TTC549 (cell line): ENCODE data around the gene SLC44A4.
"Not testable (repeated sequence)": the region's sequence is repeated elsewhere in the genome, so short reads cannot be mapped to it uniquely, and the experiment has no call there.

Experiments
- FAIRE-seq: peaks from 2 replicates; lab custom pipeline; 2012; peaks lifted over from hg19 to GRCh38; lab: Jason Lieb, UNC

The SLC44A4 gene

DNA sequence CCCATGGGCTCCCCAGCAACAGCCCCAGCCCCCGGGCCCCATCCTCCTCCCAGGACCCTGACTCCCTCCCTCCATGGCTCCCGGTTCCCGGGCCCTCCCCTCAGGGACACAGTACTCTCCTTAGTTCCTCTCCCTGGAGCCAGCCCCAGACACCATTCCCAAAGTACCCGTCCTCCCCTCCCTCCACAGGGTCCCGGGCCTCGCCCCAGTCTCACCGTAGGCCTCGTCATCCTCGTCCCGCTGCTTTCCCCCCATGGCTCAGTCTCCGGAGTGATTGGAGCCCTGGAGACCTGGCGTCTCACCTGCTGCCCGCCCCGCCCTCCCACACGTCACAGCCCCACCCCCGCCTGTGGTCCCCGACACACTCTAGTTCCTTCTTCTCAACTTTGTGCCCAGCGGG, at the start of gene SLC44A4:
Gene SLC44A4, minus strand, starts transcription at position 272 of the 400 bp plus-strand sequence. Its CDS starts 17 bp downstream, at position 255.
- no peak for FAIRE-seq

- no peak for FAIRE-seq
Measured at GRCh38 chr6:31928672-31928939, 49.8 kb upstream of the SLC44A4 start.

DNA sequence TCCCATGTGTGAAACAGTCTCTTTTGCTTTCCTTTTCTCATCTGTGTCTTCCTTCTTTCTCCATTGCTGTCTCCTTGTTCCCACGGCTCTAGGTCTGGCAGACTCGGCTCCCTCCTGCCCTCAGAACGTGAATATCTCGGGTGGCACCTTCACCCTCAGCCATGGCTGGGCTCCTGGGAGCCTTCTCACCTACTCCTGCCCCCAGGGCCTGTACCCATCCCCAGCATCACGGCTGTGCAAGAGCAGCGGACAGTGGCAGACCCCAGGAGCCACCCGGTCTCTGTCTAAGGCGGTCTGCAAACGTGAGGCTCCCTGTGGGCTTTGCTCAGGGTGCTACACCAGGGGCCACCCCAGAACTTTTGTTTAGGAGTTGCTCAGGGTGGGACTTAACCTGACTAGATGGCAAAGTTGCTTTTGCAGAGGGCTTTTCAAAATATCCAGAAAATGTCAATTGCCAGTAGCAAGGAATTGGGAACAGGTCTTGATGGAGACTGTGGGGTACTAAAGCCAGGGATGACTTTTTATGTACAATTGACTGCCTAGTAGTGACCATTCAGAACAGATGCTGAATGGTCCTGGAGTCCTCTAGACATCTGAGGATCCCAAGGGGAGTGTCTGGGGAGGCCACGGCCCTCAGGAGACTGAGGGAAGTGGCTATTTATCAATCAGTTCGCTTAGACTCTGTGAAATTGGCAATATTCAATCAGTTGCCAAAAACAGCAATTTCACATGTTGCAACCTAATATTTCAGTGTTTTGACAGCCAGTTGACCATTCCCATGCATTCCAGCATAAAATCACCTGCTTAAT, 49.3 kb upstream of the SLC44A4 start:
- no peak for FAIRE-seq

GRCh38 chr6:31927242-31927862, 48.6 kb upstream of the SLC44A4 start, which contains the start of gene C2:
Gene C2, plus strand, starts transcription at chr6:31927717. Its CDS starts 36 bp downstream, at chr6:31927753.
- FAIRE-seq, result no peak

- no peak for FAIRE-seq
Measured at GRCh38 chr6:31922942-31923341, 44.1 kb upstream of the SLC44A4 start.

DNA sequence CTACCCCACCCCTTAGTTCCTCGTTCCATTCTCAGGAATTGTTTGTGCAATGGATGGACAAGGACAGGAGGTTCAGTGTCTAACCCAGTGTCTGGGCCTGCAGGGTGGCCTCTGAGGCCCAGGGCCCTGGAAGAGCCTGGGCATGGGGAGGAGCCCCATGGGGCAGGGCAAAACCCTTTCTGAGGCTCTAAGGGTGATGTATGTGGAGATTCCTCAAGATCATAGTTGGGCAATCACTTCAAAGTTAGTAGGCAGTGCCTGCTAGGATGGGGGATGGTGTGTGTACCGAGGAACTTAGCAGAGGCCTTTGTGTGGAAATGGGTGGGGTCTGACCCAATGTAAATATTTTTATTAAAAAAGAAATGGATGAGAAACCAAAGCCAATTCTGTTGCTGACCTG, 42.0 kb upstream of the SLC44A4 start:
- no peak for FAIRE-seq

GRCh38 chr6:31919624-31920303, 41.0 kb upstream of the SLC44A4 start:
- FAIRE-seq, result no peak

DNA sequence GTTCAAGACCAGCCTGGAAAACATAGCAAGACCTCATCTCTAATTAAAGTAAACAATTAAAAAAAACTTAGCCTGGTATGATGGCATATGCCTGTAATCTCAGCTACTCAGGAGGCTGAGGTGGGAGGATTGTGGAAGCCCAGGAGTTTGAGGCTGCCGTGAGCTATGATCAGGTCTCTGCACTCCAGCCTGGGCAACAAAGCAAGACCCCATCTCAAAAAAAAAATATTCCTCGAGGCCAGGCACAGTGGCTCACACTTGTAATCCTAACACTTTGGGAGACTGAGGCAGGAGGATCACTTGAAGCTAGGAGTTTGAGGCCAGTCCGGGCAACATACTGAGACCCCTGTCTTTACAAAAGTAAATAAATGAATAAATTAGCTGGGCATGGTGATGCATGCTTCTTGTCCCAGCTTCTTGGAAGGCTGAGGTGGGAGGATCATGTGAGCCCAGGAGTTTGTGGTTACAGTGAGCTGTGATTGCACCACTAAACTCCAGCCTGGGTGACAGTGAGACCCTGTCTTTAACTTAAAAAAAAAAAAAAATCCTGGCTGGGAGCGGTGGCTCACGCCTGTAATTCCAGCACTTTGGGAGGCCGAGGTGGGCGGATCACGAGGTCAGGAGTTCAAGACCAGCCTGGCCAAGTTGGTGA, 39.4 kb upstream of the SLC44A4 start:
- FAIRE-seq, result no peak

DNA sequence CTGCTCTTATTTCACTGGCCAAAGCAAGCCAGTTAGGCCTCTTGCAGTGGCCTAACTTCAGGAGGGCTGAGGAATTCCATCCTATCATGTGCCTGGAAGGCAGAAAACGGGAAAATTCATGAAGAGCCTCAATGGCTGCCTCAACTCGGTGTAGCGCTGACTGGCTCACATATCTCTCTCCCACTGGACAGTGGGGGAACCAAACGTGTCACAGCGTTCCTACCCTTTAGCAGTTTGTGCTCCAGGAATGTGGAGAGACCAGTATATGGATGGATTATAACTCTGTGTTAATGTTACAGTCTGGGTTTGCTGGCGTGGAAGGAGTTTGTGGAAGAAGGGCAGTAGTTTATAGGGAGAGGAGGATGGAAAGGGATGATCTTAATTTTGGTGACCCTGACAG, 37.0 kb upstream of the SLC44A4 start:
- no peak for FAIRE-seq

DNA sequence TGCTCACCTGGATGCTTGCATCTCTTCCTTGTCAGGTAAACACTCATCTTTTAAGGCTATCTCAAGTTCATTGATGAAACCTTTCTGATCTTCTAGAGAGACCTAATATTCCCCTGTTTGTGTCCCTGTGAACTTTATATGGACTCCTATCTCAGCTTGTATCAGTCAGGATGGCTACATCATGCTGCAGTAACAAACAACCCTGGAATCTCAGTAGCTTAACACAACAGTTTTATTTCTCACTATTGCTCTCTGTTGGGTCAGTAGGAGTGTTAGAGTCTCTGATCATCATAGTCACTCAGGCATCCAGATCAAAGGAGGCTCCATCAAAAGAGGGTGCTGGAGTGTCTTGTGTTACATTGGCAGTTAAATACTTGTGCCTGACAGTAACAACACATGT, 36.6 kb upstream of the SLC44A4 start:
- FAIRE-seq, result no peak

DNA sequence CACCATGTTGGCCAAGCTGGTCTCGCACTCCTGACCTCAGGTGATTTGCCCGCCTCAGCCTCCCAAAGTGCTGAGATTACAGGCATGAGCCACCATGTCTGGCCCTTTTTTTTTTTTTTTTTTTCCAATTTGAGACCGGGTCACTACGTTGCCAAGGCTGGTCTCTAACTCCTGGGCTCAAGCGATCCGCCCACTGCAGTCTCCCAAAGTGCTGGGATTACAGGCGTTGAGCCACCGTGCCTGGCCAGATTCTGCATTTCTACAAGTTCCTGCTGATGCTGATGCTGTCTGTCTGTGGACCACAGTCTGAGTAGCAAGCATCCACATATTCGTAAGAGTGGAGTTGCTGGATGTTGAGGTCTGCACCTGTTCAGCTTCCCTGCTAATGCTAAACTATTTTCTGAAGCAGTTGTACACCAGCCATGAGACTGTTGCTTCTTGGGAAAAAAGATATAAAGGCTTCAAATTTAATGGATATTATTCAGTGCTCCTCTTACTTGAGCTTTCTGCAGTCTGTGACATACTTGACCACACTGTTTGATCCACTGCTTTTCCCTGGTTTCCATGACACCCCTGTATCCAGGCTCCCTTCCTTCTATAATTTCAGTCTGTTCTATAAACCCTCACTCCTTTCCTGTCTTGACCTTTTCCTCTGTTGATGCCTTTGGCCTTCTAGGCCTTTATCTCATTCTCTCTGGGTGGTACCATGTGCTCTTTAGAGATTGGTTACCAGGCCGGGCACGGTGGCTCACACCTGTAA, 33.2 kb upstream of the SLC44A4 start:
- no peak for FAIRE-seq

DNA sequence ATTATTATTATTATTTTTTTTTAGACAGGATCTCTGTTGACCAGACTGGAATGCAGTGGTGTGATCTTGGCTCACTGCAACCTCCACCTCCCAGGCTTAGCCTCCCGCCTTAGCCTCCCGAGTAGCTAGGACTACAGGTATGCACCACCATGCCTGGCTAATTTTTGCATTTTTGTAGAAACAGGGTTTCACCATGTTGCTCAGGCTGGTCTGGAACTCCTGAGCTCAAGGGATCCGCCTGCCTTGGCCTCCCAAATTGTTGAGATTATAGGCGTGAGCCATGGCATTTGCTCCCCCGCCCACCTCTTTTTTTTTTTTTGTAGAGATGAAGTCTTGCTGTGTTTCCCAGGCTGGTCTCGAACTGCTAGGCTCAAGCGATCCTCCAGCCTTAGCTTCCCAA, 30.5 kb upstream of the SLC44A4 start:
- not testable (repeated sequence) for FAIRE-seq

DNA sequence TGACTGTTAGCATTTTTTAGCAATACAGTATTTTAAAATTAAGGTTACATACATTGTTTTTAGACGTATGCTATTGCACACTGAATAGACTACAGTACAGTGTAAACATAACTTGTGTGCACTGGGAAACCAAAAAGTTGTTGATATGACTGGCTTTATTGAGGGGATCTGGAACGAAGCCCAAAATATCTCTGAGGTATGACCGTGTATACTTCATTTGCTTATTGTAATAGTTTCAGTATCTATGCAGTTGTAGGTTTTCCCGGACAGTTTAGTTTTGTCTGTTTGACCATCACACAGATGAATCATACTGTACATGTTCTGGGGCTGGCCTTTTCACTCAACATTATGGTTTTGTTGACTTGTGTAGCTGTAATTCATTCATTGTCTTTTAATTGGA, 30.0 kb upstream of the SLC44A4 start:
- FAIRE-seq, result no peak

- not testable (repeated sequence) for FAIRE-seq
Measured at GRCh38 chr6:31908255-31908654, 29.5 kb upstream of the SLC44A4 start.

DNA sequence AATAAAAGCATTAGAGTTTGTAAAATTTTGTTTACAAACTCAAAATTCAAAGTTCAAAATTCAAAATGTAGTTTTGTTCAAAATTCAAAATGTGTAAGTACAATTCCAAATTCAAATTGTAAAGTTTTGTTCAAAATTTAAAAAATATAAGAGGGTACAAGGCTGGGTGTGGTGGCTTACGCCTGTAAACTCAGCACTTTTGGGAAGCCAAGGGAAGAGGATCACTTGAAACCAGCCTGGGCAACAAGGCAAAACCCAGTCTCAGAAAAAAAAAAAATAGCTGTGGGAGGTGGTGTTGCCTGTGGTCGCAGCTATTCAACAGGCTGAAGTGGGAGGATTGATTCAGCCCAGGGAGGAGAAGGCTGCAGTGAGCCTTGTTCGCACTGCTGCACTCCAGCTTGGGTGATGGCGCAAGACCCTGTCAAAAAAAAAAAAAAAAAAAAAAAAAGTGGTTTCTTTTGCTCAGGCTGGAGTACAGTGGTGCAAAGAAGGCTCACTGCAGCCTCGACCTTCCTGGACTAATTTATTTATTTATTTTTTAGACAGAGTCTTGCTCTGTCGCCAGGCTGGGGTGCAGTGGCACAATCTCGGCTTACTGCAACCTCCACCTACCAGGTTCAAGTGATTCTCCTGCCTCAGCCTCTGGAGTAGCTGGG, 28.5 kb upstream of the SLC44A4 start:
- no peak for FAIRE-seq

- not testable (repeated sequence) for FAIRE-seq
Measured at GRCh38 chr6:31906727-31907126, 27.9 kb upstream of the SLC44A4 start.

- no peak for FAIRE-seq
Measured at GRCh38 chr6:31906122-31906521, 27.3 kb upstream of the SLC44A4 start.

- no peak for FAIRE-seq
Measured at GRCh38 chr6:31905041-31905440, 26.2 kb upstream of the SLC44A4 start.

DNA sequence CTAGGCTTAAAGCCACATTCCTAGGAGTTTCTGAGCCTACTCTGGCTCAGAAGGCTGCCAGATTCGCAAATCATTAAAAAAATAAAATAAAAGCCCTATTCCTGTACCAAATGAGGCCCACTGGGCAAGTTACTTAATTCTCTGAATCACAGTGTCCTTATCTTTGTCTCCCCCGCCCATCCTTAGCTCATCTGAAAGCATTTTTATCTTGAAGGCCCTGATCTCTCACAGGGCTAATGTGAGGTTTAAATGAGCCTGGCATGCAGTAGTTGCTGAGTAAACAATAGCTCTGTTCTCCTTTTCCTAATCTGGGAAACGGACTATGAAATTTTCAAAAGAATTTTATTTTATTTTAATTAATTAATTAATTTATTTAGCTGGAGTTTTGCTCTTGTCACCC, 25.2 kb upstream of the SLC44A4 start:
- no peak for FAIRE-seq

DNA sequence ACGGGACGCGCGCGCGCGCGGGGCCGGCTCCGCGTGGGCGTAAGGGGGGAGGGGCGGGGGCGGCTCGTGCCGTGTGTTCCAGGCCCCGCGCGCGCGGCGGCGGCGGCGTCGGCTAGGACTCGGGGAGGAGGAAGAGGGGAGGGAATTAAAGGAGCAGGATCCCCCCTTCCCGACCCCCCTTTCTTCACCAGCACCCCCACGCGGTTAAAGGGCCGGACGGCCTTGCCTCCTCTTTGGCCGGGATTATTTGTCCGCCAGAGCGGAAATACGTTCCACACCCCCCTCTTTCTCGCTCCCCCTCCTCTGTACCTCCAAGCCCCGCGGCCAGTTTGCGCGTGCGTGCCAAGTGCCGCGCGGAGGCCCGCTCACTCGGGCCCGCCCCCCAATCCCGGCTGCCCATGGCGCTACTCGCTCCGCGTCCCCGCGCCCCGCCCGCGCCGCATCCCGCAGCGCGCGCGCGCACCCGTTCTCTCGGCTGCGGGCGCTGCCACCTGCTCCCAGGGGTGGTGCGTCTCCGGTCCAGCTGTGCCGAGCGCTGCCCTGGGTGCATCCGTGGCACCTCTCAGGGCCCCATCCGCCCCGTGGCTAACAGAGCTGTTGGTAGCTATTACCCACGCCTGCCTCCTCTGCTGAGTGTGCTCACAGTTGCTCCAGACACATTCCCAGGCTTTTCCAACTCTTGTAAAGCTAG, 23.3 kb upstream of the SLC44A4 start, which contains the start of gene ZBTB12:
Gene ZBTB12, minus strand, starts transcription at position 134 of the 691 bp plus-strand sequence. CDS start 781 bp downstream, outside the sequence.
- no peak for FAIRE-seq

DNA sequence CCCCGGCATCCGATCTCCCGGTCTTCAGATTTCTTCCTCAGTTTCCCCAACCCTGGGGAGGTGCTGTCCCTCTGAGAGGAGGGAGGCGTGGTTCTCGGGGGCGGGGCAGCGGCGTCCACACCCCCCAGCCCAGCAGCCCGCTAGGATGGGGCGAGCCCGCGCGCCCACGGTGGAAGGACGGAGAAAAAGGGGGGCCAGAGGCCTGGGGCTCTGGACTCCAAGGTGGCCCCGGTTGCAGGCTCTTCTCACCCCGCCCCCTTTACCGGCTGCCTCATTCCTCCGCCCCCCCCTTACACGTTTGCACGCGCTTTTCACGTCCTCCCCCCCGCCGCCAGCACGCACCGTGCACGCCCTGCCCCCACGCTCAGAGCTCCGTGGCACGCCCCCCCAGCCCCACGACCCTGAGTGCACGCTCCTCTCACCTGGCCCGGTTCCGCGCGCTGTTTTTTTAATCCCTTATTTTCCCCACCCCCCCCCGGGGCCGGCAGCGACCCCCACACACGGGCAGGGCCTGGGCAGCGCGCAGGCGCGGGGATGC, 22.7 kb upstream of the SLC44A4 start:
- no peak for FAIRE-seq
